ENCODE measurements around the gene SLC66A1. TPM values are rescaled to one million over a fixed set of nuclear protein-coding genes. Genes with fewer than 3 reads are reported as not detected.

SLC66A1 gene
- total RNA-seq, 1 experiment from 2014 or later: 24.0 TPM

GRCh38 chr1:19327301-19327700 lies 15.2 kb downstream of the SLC66A1 start:
- TF ChIP-seq CTCF (IDR thresholded peaks at IDR 0.05; ENCODE audit: insufficient read depth in 1 of 2, low read depth in 1 of 2, low read length in 1 of 2, severe bottlenecking in 1 of 2, unreplicated experiment in 1 of 2): no peak
- H3K4me3 Mint-ChIP-seq (ENCODE audit: unreplicated experiment): no peak overlapping the region
- H3K4me1 ChIP-seq: no peaks in the 10 kb centered on the region
- H3K27me3 ChIP-seq (replicated peaks; ENCODE audit: control insufficient read depth, insufficient read depth, low read length): no peaks in the 10 kb centered on the region
- POLR2A ChIA-PET: no interaction called here
- no peak overlapping the region for H3K27ac Mint-ChIP-seq (ENCODE audit: unreplicated experiment)
- BruUV-seq (replicated peaks): no TSS peak
- no peak overlapping the region for H3K4me3 ChIP-seq (ENCODE audit: low read depth, low read length)
- no peaks in the 10 kb centered on the region for H3K9me3 Mint-ChIP-seq (ENCODE audit: unreplicated experiment)
- H3K9me3 ChIP-seq: no peaks in the 10 kb centered on the region
- H3K27me3 Mint-ChIP-seq (ENCODE audit: insufficient read depth, unreplicated experiment): no peaks in the 10 kb centered on the region
- DNase-seq: no peak
- peaks cover 26% of the 10 kb centered on the region for H3K36me3 Mint-ChIP-seq (ENCODE audit: insufficient read depth, unreplicated experiment)
- intact Hi-C loops (cut with micrococcal nuclease; ENCODE audit: unreplicated experiment): no loop called here
- no peaks in the 10 kb centered on the region for H3K4me1 Mint-ChIP-seq (ENCODE audit: low read depth, unreplicated experiment)
- no peaks in the 10 kb centered on the region; the same call in 1 of the 2 replicates for H3K36me3 ChIP-seq (ENCODE audit: control insufficient read depth, insufficient read depth, low read length)
- CTCF ChIA-PET: no interaction called here

GRCh38 chr1:19327736-19328135 lies 15.6 kb downstream of the SLC66A1 start:
- CTCF ChIA-PET: no interaction called here
- H3K4me1 Mint-ChIP-seq (ENCODE audit: low read depth, unreplicated experiment): no peaks in the 10 kb centered on the region
- Histone ChIP-seq H3K4me1 (no peaks in the 10 kb centered on the region), H3K36me3 (ENCODE audit: control insufficient read depth, insufficient read depth, low read length) (no peaks in the 10 kb centered on the region; the same call in 1 of the 2 replicates), H3K4me3 (ENCODE audit: low read depth, low read length) (no peak overlapping the region), H3K27me3 (replicated peaks; ENCODE audit: control insufficient read depth, insufficient read depth, low read length) (no peaks in the 10 kb centered on the region), H3K9me3 (no peaks in the 10 kb centered on the region)
- H3K27me3 Mint-ChIP-seq (ENCODE audit: insufficient read depth, unreplicated experiment): no peaks in the 10 kb centered on the region
- DNase-seq: no peak
- no peaks in the 10 kb centered on the region for H3K9me3 Mint-ChIP-seq (ENCODE audit: unreplicated experiment)
- no peak overlapping the region for H3K4me3 Mint-ChIP-seq (ENCODE audit: unreplicated experiment)
- POLR2A ChIA-PET: no interaction called here
- TF ChIP-seq CTCF (IDR thresholded peaks at IDR 0.05; ENCODE audit: insufficient read depth in 1 of 2, low read depth in 1 of 2, low read length in 1 of 2, severe bottlenecking in 1 of 2, unreplicated experiment in 1 of 2): no peak
- intact Hi-C loops (cut with micrococcal nuclease; ENCODE audit: unreplicated experiment): no loop called here
- H3K36me3 Mint-ChIP-seq (ENCODE audit: insufficient read depth, unreplicated experiment): peaks cover 22% of the 10 kb centered on the region
- H3K27ac Mint-ChIP-seq (ENCODE audit: unreplicated experiment): no peak overlapping the region
- BruUV-seq (replicated peaks): no TSS peak

GRCh38 chr1:19328486-19328885 lies 16.4 kb downstream of the SLC66A1 start:
- no peak overlapping the region for H3K4me3 Mint-ChIP-seq (ENCODE audit: unreplicated experiment)
- no peak for DNase-seq
- POLR2A ChIA-PET: no interaction called here
- Histone ChIP-seq H3K27me3 (replicated peaks; ENCODE audit: control insufficient read depth, insufficient read depth, low read length) (no peaks in the 10 kb centered on the region), H3K4me3 (ENCODE audit: low read depth, low read length) (no peak overlapping the region), H3K4me1 (no peaks in the 10 kb centered on the region), H3K36me3 (ENCODE audit: control insufficient read depth, insufficient read depth, low read length) (no peaks in the 10 kb centered on the region; the same call in 1 of the 2 replicates), H3K9me3 (no peaks in the 10 kb centered on the region)
- H3K27ac Mint-ChIP-seq (ENCODE audit: unreplicated experiment): no peak overlapping the region
- H3K27me3 Mint-ChIP-seq (ENCODE audit: insufficient read depth, unreplicated experiment): no peaks in the 10 kb centered on the region
- H3K9me3 Mint-ChIP-seq (ENCODE audit: unreplicated experiment): no peaks in the 10 kb centered on the region
- no peak for TF ChIP-seq CTCF (IDR thresholded peaks at IDR 0.05; ENCODE audit: insufficient read depth in 1 of 2, low read depth in 1 of 2, low read length in 1 of 2, severe bottlenecking in 1 of 2, unreplicated experiment in 1 of 2)
- H3K4me1 Mint-ChIP-seq (ENCODE audit: low read depth, unreplicated experiment): no peaks in the 10 kb centered on the region
- no TSS peak for BruUV-seq (replicated peaks)
- intact Hi-C loops (cut with micrococcal nuclease; ENCODE audit: unreplicated experiment): no loop called here
- CTCF ChIA-PET: no interaction called here
- peaks cover 22% of the 10 kb centered on the region for H3K36me3 Mint-ChIP-seq (ENCODE audit: insufficient read depth, unreplicated experiment)
